ENCODE data around the gene PCDHB2.

DNA sequence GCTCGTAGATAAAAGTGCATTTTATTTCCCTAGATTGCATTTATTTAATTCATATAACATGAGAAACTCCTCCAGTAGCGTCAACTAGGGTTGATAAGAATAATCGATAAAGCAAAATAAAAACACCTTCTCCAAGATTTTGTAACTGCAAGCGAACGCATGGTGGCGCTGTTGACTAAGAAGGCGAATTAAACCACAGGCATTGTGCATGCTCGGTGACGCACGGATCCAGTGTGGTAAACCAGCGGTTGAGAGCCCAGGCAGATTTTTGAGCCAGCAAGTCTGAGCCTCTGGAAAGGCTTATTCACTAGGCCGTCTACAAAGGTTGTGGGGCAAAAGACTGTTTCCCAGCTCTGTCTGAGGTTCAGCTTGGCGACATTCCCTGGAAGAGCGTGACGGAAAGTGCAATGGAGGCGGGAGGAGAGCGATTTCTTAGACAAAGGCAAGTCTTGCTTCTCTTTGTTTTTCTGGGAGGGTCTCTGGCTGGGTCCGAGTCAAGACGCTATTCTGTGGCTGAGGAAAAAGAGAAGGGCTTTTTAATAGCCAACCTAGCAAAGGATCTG, 5.9 kb downstream of the PCDHB2 start, which contains the start of gene PCDHB3:
- TF ChIP-seq, protein P1, sequence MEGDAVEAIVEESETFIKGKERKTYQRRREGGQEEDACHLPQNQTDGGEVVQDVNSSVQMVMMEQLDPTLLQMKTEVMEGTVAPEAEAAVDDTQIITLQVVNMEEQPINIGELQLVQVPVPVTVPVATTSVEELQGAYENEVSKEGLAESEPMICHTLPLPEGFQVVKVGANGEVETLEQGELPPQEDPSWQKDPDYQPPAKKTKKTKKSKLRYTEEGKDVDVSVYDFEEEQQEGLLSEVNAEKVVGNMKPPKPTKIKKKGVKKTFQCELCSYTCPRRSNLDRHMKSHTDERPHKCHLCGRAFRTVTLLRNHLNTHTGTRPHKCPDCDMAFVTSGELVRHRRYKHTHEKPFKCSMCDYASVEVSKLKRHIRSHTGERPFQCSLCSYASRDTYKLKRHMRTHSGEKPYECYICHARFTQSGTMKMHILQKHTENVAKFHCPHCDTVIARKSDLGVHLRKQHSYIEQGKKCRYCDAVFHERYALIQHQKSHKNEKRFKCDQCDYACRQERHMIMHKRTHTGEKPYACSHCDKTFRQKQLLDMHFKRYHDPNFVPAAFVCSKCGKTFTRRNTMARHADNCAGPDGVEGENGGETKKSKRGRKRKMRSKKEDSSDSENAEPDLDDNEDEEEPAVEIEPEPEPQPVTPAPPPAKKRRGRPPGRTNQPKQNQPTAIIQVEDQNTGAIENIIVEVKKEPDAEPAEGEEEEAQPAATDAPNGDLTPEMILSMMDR (conservative IDR thresholded peaks at IDR 0.05; ENCODE audit: low read depth, low read length) = peak; percentile 20; the same call in 1 of the 2 replicates
- no peak for TF ChIP-seq POLR2A (IDR thresholded peaks at IDR 0.05; ENCODE audit: low read depth, low read length)

Data from IMR-90 (cell line).